ENCODE data around the gene NDE1.

The NDE1 gene

DNA sequence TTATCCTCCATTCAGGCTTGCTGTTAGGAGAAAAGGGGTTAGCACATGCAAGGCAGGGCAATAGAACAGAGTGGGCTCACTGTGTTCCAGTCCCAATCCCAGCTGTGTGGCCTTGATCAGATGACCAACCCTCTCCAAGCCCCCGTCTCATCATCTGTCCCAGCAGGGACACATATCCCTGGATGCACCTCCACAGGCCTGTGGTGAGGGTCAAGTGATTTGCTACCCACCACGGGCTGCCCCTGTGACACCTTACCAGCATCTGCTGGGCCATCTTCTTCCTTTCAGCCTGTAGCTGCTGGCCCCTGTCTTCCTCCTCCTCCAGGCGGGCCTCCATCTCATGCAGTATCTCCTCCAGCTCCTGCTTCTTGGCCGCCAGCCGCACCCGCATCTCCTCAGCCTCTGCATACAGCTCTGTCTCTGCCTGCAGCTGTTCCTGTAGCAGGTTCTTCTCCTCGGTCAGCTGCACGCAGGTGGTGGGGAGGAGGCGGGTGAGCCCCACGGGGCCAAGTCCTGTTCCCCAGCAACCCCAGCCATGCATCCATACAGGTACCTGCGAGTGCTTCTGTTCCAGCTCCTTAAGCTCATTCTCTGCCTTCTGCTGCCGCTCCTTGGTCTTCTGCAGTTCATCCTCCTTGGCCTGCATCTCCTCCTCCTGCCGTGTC is 91.3 kb downstream of the NDE1 start:
- DNase-seq: no peak

DNA sequence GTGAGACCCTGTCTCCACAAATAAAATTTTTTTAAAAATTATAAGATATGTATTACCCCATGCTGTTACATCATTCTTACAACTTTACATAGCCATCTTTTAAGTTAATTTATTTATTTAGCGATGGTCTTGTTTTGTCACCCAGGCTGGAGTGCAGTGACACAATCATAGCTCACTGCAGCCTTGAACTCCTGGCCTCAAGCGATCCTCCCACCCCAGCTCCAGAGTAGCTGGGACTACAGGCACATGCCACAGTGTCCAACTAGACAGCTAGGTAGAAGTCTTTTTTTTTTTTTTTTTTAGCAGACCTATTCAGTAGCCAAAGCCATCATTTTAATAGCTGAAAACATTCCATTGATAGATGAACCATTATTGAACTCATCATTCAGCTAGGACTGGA is 92.7 kb downstream of the NDE1 start:
- no peak for DNase-seq

DNA sequence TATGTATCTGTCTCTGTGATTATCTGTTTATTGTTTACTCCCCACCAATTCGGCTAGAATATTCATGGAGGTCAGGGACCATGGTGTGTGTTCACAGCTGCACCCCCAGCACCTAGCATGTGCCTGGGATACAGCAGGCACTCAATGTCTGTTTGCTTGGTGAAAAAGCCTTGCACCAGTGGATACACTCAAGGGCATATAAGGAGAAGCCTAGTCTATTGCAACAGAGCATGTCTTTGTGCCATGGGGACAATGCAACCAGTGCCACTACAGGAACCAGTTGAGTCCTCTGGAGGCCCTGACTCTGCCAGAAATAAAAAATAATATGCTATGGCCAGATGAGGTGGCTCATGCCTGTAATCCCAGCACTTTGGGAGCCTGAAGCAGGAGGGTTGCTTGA is 93.6 kb downstream of the NDE1 start:
- no peak for DNase-seq

DNA sequence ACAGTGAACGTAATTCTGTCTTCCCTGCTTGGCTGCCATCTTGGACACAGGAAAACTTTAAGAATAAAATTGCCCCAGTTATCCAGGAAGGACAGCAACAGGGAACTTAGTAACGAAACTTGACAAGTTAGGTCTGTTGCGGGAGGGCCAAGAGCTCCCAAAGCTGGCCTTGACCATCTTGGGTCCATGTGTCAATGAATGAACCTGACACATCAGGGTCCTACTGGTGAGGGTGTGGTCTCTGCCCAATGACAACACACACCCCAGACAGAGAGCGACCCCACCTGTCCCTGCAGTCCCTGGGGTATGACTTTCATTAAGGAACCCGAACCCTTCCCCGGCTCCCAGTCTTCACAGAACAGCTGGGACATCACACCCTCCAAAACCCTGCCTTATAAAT is 96.3 kb downstream of the NDE1 start:
- no peak for DNase-seq

DNA sequence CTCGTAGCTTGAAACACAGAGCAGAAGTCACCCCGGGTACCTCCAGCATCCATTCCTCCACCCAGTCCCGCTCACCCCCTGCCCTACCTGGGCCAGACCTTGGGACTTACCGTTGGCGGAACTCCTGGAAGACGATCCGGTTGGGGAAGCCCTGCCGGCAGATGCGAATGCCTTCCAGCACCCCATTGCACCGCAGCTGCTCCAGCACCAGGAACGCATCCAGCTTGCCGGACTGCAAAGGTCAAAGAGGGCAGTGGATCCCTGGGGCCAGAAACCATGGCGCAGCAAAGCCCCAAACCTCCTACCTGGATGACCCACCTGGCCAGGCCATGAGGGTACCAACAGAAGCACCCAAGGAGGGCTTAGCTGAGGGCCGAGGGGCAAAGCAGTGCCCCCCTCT is 97.9 kb downstream of the NDE1 start:
- no peak for DNase-seq

DNA sequence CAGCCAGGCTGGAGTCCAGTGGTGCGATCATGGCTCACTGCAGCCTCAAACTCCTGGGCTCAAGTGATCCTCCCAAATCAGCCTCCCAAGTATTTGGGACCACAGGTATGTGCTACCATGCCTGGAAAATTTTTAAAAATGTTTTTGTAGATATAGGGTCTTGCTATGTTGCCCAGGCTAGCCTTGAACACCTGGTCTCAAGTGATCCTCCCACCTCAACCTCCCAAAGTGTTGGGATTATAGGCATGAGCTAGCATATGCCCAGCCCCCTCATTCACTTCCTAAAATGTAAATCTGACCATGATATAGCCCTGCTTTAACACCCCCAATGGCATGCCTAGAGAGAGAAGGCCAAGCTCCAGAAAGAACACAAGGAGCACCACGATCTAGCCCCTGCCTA is 98.6 kb downstream of the NDE1 start:
- no peak for DNase-seq

DNA sequence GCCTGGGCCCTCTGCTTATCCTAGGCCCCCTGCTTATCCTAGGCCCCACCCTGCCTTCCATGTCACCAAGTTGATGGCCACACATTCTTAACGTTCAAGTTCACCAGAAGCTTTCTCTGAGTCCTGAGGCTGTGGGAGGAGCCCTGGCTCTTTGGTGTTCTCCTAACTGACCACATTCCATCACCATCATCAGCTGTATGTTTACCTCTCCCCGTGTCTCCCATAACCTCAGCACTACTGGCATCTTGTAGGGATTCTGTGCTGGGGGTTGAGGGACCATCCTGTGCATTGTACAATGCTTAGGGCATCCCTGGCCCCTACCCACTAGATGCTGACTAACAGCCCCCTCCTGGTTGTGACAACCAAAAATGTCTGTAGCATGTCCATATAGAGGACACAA is 99.3 kb downstream of the NDE1 start:
- DNase-seq: no peak

DNA sequence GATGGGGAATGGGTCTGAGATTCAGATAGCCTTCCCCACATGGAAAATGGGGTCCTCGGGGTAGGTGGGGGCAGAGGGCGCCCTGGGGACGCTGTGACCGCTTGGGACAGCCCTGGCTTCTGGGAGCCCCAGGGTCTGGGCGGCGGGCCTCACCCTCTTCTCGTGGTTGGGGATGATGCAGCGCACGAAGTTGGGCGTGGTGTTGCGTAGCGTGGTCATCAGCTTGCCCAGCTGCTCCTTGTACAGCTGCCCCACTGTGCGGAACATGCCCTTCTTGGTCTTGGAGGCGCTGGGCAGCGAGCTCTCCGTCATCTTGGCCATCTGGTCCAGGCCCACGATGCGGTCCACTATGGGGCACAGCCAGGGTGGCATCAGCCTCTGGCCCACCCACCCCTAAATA is 99.9 kb downstream of the NDE1 start:
- DNase-seq: no peak

DNA sequence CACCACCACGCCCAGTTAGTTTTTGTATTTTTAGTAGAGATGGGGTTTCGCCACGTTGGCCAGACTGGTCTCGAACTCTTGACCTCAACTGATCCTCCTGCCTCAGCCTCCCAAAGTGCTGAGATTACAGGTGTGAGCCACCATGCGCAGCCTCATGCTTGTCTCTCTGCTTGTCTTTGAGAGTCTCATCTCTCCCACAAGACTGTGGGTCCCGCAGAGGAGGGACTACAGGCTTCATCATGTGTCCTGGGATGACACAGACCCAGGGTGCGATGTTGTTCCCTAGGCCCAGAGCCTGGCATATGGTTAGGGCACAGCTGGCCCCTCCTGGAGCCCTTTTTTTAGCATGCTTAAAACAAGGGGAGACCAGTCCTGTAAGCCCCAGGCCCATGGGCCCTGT is 101.9 kb downstream of the NDE1 start:
- DNase-seq: no peak

DNA sequence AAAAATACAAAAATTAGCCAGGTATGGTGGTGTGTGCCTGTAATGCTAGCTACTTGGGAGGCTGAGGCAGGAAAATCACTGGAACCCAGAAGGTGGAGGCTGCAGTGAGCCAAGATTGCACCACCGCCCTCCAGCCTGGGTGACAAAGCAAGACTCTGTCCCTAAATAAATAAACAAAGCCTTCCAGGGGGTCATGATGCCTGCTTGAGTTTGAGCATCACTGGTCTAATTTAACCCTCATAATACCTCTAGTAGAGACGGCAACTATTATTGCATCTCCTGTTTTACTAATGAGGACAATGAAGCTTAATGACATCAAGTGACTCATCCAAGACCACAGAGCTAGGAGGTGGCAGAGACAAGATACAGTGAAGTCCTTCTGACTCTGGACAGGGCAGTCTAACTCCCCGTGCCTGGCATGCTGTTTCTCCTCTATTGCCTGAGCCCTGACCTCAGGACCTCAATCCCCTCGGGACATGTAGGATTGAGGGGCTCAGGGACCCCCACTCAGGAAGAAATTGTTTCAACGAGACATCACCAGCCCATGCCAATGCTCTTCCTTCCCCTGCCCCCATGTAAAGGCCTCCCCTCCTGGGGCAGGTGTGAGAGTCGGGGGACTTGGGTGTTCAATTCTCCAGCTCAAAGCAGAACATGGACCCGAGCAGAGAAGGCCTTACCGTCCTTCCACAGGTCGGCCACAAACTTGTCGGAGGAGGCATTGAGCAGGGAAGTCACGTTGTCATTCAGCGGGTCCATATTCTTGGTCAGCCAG is 102.9 kb downstream of the NDE1 start:
- no peak for DNase-seq

DNA sequence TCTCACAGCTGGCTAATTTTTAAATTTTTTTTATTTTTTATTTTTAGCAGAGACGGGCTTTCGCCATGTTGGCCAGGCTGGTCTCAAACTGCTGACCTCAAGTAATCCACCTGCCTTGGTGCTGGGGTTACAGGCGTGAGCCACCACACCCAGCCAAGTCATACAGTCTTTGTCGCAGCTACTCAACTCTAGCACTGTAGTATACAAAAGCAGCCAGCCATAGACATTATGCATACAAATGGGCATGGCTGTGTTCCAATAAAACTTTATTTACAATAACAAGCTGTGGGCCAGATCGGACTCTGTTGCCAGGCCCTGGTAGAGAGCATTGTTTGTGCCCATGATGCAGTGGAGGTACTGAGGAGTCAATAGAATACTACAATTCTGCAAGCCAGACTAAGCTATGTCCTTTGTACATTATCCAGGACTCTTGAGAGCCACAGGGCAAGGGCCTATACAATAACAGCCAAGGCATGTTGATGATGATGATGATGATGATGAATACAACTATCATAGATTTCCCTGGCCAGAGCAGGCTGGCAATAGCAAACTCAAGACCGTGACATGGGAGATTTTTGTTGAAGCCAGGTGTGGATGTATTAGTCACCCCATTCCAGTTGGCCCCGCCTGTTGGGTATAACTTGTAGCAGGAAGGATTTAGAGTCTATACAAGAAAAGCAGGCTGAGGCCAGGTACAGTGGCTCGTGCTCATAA is 104.9 kb downstream of the NDE1 start:
- no peak for DNase-seq

DNA sequence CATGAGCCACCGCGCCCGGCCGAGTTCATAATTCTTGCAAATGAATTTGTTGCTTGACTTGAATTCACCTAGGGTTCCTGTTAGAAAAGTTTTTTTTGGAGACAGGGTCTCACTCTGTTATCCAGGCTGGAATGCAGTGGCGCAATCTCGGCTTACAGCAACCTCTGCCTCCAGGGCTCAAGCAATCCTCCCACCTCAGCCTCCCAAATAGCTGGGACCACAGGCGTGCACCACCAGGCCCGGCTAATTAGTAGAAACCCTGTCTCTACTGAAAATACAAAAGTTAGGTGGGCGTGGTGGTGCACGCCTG is 107.0 kb downstream of the NDE1 start:
- no peak for DNase-seq

DNA sequence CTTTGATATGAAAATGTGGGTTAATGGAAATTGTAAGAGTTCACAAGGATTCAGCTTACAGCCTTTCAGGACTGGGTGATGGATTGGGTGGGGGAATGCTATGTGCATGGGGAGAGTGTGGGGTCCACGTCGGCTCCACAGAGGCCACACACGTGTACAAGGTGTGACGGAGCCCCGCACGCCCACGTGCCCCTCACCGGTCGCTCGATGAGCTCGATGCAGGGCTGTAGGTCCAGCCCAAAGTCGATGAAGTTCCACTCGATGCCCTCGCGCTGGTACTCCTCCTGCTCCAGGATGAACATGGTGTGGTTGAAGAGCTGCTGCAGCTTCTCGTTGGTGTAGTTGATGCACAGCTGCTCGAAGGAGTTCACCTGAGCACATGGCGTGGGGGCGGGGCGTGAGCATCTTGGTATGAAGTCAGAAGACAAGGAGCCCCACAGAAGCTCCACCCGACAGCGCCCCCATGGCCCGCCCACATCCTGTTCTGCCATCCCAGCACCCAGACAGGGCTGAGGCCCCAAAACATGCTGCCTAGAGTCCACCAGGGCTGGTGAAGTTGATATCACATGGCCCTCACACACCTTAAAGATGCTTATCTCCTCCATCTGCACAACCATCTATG is 107.7 kb downstream of the NDE1 start:
- peak; percentile 36 for DNase-seq

DNA sequence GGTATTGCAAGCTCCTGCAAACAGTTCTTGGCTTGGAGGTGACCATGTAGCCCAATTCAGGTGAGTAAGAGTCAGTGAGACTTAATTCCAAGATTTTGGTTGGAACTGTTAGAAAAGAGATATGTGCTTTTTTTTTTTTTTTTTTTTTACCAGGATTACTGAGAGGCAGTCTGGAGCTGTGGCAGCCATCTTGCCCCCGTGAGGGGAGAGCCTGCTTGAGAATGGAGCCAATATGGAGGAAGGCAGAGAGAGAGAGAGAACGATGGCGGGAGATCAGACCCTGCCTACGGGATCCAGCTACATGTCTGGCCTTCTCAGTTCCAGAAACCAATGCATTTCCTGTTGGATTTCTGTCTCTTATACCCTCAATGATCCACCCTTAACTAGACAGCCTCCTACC is 109.0 kb downstream of the NDE1 start:
- DNase-seq: no peak

DNA sequence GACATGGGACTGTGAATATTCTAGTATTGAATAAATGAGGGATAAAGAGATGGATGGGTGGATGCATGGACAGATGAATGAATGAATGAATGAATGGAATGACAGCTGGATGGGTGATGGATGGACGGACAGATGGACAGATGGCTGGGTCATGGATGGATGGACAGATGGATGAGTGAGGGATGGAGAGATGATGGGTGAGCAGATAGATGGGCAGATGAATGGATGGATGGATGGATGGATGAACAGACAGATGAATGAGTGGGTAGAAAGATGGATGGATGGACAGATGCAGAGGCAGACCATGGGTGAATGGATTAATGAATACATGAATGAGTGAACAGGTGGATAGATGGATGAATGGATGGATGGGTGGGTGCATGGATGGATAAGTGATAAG is 110.1 kb downstream of the NDE1 start:
- DNase-seq: no peak

DNA sequence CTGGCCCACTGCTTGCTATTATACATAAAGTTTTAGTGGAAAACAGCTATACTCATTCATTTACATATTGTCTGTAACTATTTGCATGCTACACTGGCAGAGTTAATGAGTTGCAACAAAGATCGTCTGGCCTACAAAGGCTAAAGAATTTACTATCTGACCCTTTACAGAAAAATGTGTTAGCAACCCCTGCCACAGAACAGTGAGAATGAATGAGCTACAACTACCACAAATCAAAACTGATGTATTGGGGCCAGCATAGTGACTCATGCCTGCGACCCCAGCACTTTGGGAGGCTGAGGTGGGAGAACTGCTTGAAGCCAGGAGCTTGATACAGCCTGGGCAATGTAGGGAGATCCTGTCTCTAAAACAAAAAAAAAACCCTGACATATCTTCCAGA is 114.1 kb downstream of the NDE1 start:
- DNase-seq: no peak

DNA sequence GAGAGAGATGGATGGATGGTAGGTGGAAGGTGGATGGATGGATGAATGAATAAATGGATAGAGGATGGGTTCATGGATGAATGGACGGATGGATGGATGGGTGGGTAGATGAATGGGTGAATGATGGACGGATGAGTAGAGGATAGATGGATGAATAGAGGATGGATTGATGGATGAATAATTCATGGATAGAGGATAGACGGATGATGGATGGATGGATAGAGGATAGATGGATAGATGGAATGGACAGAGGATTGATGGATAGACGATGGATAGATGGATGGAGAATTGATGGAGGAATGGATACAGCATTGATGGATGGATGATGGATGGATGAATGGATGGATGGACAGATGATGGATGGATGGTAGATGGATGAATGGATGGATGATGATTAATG is 115.1 kb downstream of the NDE1 start:
- DNase-seq: no peak

DNA sequence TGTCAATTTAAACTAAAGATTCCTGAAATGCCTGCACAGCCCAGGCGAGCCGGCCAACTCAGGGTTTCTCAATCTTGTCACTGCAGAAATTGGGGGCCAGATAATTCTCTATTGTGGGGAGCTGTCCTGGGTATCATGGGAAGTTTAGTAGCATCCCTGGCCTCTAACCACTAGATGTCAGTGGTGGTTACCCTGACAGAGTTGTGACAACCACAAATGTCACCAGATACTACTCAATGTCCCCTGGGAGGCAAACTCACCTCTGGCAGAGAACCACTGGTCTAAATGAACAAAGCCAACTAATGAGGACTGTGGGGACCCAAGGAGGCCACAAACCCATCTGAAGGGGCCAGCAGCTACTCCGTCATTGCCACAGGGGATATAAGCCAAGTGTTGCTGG is 115.8 kb downstream of the NDE1 start:
- DNase-seq: peak; percentile 36

DNA sequence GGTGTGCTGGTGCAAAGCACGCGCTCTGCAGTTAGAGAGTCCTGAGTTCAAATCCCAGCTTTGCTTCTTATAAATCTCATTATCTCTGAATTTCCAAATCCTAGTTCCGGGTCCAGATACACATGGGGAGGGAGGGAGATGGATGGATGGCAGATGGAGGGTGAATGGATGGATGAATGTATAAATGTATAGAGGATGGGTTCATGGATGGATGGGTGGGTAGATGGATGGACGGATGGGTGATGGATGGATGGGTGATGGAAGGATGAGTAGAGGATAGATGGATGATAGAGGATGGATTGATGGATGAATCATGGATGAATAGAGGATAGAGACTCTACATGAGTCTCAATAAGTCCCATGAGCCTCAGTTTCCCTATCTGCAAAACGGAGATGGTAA is 116.9 kb downstream of the NDE1 start:
- DNase-seq: no peak

DNA sequence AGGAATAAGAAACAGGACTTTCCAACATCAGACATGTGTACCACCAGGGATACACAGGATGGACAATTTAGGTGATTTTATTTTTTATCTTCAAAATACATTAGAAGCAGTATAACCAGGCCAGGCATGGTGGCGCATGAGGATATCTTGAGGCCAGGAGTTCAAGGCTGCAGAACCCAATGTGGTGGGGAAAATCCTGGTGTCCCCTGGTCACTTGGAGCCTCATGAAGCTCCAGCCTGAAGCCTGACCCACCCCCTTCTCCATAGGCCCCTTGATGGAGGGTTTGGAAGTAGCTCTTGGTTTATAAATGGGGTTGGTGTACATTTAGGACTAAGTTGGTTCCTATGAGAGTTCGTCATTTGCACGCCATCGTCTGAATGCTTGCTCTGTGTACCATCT is 118.2 kb downstream of the NDE1 start:
- no peak for DNase-seq

DNA sequence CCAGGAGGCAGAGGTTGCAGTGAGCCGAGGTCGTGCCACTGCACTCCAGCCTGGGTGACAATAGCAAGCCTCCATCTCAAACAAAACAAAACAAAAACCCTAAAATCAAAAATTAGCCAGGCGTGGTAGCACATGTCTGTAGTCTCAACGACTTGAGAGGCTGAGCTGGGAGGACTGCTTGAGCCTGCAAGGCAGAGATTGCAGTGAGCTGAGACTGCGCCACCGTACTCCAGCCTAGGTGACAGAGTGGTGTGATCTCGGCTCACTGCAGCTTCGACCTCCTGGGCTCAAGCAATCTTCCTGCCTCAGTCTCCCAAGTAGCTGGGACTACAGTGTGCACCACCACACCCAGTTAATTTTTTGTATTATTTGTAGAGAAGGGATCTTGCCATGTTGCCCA is 119.2 kb downstream of the NDE1 start:
- no peak for DNase-seq

DNA sequence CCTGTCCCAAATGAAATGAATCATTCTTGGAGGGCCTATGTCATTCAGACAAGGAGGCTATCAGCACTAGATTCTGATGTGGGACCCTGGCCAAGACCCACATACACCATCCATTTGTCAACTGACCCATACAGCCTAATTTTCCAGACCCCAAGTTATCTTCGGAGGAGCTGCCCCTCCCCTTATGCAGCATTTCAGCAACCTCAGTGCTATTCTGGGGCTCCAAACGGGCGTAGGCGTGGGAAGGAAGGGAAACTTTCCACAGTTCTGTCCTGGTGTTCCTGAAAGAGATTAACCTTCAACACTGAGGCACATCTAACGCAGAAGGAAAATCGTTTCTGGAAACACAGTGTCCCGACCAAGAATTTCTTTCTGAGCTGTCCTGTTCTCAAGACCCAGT is 120.1 kb downstream of the NDE1 start:
- no peak for DNase-seq

DNA sequence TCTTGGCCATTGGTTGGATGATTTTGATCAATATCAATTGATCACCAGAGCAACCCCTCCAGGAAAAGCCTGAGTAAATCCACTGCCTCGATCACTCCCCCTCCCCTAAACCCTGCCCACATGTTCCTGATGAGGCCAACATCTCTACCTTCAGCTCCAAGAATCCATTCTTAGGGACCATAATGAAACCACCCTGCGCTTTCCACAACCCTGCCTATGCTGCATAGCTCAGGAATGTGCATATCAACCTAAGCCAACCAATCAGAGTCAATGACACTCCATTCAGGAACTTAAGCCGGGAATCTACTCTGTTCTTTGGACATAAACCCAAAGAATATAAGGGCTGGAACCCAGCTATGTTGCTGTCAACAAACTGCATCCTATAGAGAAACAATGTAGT is 120.5 kb downstream of the NDE1 start:
- DNase-seq: no peak

DNA sequence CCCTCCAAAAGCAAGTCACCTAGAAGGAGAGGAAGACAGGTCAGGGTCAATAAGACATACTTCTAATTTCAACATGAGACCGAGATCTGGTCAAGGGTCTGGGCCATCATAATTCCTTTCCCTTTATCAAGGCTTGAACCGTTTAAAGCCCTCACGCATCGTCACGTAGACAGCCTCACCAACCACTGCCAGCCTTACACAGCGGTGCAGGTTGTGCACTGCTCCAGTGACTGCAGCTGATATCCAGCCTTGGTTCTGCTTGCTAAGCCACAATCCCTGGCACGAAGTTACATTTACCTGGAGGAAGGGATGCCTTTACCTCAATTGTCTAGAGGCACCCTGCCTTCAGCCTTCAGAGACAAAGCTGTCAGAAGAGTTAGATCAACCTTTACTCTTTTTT is 121.6 kb downstream of the NDE1 start:
- DNase-seq: no peak

Data from activated CD4-positive, alpha-beta T cell treated with anti-CD3 and anti-CD28 coated beads for 48 hours (primary cell).